ENCODE results near the gene HECW1.

The HECW1 gene

GRCh38 chr7:43111630-43112458 lies 603 bp upstream of the HECW1 start:
- Histone ChIP-seq H3K36me3 (ENCODE audit: control insufficient read depth in 2 of 2, insufficient read depth in 1 of 2, low read length in 2 of 2) (no peaks in the 10 kb centered on the region), H3K4me3 (ENCODE audit: low read depth, low read length) (no peak overlapping the region), H3K4me1 (ENCODE audit: control insufficient read depth, insufficient read depth, low read length) (no peaks in the 10 kb centered on the region), H3K27ac (ENCODE audit: extremely low read depth, low read depth, low read length) (no peak overlapping the region), H3K9me3 (ENCODE audit: control insufficient read depth, insufficient read depth, low read depth, low read length) (no peaks in the 10 kb centered on the region)
- ChIA-PET CTCF (no interaction called here), POLR2A (no interaction called here)
- no peak for TF ChIP-seq ZNF624 (tag by site-specific recombination; IDR thresholded peaks at IDR 0.05)
- no peak for TF ChIP-seq ZNF366 (tag by site-specific recombination; conservative IDR thresholded peaks at IDR 0.05)
- TF ChIP-seq EGR2 (tag by site-specific recombination; IDR thresholded peaks at IDR 0.05; ENCODE audit: low read depth) = no peak
- no peak for TF ChIP-seq ZNF157 (tag by site-specific recombination; IDR thresholded peaks at IDR 0.05)
- peak; percentile 20; the same call in 1 of the 2 replicates for TF ChIP-seq PRDM1 (tag by site-specific recombination; IDR thresholded peaks at IDR 0.05)
- no peak for TF ChIP-seq ZBTB26 (tag by site-specific recombination; optimal IDR thresholded peaks at IDR 0.05)
- TF ChIP-seq ZNF580 (tag by site-specific recombination; IDR thresholded peaks at IDR 0.05) = no peak

GRCh38 chr7:43112941-43113621 lies 634 bp downstream of the HECW1 start:
- H3K4me3 ChIP-seq (ENCODE audit: low read depth, low read length) = peak overlapping the region; percentile 49
- H3K9me3 ChIP-seq (ENCODE audit: control insufficient read depth, insufficient read depth, low read depth, low read length) = no peaks in the 10 kb centered on the region
- no peaks in the 10 kb centered on the region for H3K36me3 ChIP-seq (ENCODE audit: control insufficient read depth in 2 of 2, insufficient read depth in 1 of 2, low read length in 2 of 2)
- ChIA-PET CTCF (no interaction called here), POLR2A (interaction anchor here (0.6 kb wide), 3 partner anchors 22 to 181 kb away, joined by 3 to 7 read pairs (median 3); partner anchors contain the start of genes MRPL32 and PSMA2)
- H3K4me1 ChIP-seq (ENCODE audit: control insufficient read depth, insufficient read depth, low read length) = no peaks in the 10 kb centered on the region
- H3K27ac ChIP-seq (ENCODE audit: extremely low read depth, low read depth, low read length) = no peak overlapping the region; the same call in 1 of the 2 replicates
- TF ChIP-seq ZBTB26 (tag by site-specific recombination; optimal IDR thresholded peaks at IDR 0.05) (peak; percentile 86), EGR2 (tag by site-specific recombination; IDR thresholded peaks at IDR 0.05; ENCODE audit: low read depth) (peak; percentile 49), HOXC10 (CRISPR knock-in tag; IDR thresholded peaks at IDR 0.05) (no peak), ZNF670 (tag by site-specific recombination; IDR thresholded peaks at IDR 0.05; ENCODE audit: low read depth) (no peak), ZNF175 (tag by site-specific recombination; IDR thresholded peaks at IDR 0.05) (no peak), ZNF501 (tag by site-specific recombination; IDR thresholded peaks at IDR 0.05) (0 out of 2 replicates have a peak, but pooled peaks have one; percentile 18), ZBTB11 (tag by site-specific recombination; conservative IDR thresholded peaks at IDR 0.05; ENCODE audit: low read depth) (no peak), BCL11B (tag by site-specific recombination; IDR thresholded peaks at IDR 0.05; ENCODE audit: low read depth) (no peak), SALL2 (tag by site-specific recombination; IDR thresholded peaks at IDR 0.05; ENCODE audit: borderline replicate concordance) (no peak), ZNF843 (tag by site-specific recombination; IDR thresholded peaks at IDR 0.05) (no peak), YY1 (tag by site-specific recombination; IDR thresholded peaks at IDR 0.05) (no peak), ZXDB (tag by site-specific recombination; IDR thresholded peaks at IDR 0.05) (peak; percentile 47; the same call in 1 of the 2 replicates), ZNF626 (tag by site-specific recombination; IDR thresholded peaks at IDR 0.05) (no peak)
- TF ChIP-seq, protein P1, sequence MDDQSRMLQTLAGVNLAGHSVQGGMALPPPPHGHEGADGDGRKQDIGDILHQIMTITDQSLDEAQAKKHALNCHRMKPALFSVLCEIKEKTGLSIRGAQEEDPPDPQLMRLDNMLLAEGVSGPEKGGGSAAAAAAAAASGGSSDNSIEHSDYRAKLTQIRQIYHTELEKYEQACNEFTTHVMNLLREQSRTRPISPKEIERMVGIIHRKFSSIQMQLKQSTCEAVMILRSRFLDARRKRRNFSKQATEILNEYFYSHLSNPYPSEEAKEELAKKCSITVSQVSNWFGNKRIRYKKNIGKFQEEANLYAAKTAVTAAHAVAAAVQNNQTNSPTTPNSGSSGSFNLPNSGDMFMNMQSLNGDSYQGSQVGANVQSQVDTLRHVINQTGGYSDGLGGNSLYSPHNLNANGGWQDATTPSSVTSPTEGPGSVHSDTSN (CRISPR knock-in tag; IDR thresholded peaks at IDR 0.05) = no peak
- TF ChIP-seq, protein P2, sequence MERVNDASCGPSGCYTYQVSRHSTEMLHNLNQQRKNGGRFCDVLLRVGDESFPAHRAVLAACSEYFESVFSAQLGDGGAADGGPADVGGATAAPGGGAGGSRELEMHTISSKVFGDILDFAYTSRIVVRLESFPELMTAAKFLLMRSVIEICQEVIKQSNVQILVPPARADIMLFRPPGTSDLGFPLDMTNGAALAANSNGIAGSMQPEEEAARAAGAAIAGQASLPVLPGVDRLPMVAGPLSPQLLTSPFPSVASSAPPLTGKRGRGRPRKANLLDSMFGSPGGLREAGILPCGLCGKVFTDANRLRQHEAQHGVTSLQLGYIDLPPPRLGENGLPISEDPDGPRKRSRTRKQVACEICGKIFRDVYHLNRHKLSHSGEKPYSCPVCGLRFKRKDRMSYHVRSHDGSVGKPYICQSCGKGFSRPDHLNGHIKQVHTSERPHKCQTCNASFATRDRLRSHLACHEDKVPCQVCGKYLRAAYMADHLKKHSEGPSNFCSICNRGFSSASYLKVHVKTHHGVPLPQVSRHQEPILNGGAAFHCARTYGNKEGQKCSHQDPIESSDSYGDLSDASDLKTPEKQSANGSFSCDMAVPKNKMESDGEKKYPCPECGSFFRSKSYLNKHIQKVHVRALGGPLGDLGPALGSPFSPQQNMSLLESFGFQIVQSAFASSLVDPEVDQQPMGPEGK (tag by site-specific recombination; IDR thresholded peaks at IDR 0.05) = 0 out of 2 replicates have a peak, but pooled peaks have one; percentile 22
- TF ChIP-seq, protein P3, sequence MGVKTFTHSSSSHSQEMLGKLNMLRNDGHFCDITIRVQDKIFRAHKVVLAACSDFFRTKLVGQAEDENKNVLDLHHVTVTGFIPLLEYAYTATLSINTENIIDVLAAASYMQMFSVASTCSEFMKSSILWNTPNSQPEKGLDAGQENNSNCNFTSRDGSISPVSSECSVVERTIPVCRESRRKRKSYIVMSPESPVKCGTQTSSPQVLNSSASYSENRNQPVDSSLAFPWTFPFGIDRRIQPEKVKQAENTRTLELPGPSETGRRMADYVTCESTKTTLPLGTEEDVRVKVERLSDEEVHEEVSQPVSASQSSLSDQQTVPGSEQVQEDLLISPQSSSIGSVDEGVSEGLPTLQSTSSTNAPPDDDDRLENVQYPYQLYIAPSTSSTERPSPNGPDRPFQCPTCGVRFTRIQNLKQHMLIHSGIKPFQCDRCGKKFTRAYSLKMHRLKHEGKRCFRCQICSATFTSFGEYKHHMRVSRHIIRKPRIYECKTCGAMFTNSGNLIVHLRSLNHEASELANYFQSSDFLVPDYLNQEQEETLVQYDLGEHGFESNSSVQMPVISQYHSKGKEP (tag by site-specific recombination; IDR thresholded peaks at IDR 0.05) = no peak
